Breast epithelium (tissue), 3 donors: ENCODE data around the gene AKT3.

ENCODE experiments used
- POLR2A ChIP-seq: fragments of 450-650 bp; IDR thresholded peaks from one replicate; pipeline ENCODE4 v1.6.1; 2016; ENCODE audit warnings: antibody characterized with exemption, mild to moderate bottlenecking, moderate library complexity
- POLR2AphosphoS5 ChIP-seq, 3 donors: sonication (generic); formaldehyde crosslinking; IDR thresholded peaks; one replicate each; pipeline ENCODE4 v1.6.1; 2017; ENCODE audit warnings: antibody characterized with exemption in 3 of 3
- TF ChIP-seq, protein P1 (sequence below), 3 donors: fragments of 450-650 bp; IDR thresholded peaks; one replicate each; pipeline ENCODE4 v1.5.1; 2016 to 2017; ENCODE audit warnings: antibody characterized with exemption in 3 of 3, mild to moderate bottlenecking in 3 of 3, moderate library complexity in 3 of 3

DNA sequence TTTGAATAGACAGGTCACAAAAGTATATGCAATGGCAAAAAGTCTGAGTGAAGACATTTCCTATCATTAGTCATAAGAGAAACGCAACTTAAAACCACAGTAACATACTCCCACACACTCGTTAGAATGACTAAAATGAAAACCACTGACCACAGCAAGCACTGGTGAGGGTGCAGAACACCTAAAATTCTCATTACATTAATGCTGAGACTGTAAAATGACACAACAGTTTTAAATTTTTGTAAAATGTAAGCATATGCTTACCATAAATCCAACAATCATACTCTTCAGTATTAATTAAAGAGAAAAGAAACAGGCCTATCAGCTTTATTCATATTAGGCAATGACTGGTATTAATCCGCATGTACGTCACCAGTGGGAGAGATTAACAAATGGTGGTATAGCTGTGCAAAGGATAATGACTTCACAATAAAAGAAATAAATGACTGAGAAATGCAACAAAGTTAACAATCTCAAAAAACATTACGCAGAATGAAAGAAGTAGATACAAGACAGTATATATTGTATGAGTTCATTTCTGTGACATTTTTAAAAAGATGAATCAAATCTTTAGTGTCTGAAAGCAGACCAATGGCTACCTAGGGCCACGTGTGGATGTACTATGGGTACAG is 253.5 kb downstream of the AKT3 start:
- TF ChIP-seq, protein P1, sequence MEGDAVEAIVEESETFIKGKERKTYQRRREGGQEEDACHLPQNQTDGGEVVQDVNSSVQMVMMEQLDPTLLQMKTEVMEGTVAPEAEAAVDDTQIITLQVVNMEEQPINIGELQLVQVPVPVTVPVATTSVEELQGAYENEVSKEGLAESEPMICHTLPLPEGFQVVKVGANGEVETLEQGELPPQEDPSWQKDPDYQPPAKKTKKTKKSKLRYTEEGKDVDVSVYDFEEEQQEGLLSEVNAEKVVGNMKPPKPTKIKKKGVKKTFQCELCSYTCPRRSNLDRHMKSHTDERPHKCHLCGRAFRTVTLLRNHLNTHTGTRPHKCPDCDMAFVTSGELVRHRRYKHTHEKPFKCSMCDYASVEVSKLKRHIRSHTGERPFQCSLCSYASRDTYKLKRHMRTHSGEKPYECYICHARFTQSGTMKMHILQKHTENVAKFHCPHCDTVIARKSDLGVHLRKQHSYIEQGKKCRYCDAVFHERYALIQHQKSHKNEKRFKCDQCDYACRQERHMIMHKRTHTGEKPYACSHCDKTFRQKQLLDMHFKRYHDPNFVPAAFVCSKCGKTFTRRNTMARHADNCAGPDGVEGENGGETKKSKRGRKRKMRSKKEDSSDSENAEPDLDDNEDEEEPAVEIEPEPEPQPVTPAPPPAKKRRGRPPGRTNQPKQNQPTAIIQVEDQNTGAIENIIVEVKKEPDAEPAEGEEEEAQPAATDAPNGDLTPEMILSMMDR (IDR thresholded peaks at IDR 0.05) = no peak
- no peak for TF ChIP-seq POLR2A
- no peak for TF ChIP-seq POLR2AphosphoS5 (IDR thresholded peaks at IDR 0.05)
